Measurements from ENCODE around the gene LOC101059915.
A peak's percentile ranks its signal among the peaks of the same experiment; 100 is the strongest.
"Not testable (repeated sequence)": the region's sequence is repeated elsewhere in the genome, so short reads cannot be mapped to it uniquely, and the experiment has no call there.

Gene LOC101059915

DNA sequence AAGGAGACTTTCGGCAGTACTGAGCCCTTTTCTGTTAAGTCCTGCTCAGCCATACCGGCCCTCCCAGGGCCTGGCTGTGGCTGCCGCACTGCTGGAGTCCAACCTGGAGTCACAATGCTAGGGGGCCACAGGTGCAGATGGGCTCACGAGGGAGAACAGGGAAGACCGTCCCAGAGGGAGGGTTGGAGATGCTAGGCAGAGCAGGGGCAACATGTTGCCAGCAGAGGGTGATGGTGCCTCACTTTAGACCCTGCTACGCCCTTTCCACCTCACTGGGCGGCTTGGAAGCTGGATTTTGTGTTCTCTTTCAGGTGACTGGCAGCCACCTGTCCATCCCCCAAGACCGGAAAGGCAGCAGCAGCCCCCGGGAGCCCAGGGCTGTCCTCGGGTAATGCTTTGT, 2.6 kb downstream of the LOC101059915 start:
- intact Hi-C loops (cut with DNase I); H3K27me3 ChIP-seq (ENCODE audit: low read depth); DNase-seq; H3K27ac ChIP-seq; H3K36me3 ChIP-seq; H3K9me3 ChIP-seq; H3K4me3 ChIP-seq; H3K4me1 ChIP-seq: not testable (repeated sequence)
- TF ChIP-seq, protein P1, sequence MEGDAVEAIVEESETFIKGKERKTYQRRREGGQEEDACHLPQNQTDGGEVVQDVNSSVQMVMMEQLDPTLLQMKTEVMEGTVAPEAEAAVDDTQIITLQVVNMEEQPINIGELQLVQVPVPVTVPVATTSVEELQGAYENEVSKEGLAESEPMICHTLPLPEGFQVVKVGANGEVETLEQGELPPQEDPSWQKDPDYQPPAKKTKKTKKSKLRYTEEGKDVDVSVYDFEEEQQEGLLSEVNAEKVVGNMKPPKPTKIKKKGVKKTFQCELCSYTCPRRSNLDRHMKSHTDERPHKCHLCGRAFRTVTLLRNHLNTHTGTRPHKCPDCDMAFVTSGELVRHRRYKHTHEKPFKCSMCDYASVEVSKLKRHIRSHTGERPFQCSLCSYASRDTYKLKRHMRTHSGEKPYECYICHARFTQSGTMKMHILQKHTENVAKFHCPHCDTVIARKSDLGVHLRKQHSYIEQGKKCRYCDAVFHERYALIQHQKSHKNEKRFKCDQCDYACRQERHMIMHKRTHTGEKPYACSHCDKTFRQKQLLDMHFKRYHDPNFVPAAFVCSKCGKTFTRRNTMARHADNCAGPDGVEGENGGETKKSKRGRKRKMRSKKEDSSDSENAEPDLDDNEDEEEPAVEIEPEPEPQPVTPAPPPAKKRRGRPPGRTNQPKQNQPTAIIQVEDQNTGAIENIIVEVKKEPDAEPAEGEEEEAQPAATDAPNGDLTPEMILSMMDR (IDR thresholded peaks at IDR 0.05) = peak; percentile 47
- peak; percentile 69 to 85 for ATAC-seq

DNA sequence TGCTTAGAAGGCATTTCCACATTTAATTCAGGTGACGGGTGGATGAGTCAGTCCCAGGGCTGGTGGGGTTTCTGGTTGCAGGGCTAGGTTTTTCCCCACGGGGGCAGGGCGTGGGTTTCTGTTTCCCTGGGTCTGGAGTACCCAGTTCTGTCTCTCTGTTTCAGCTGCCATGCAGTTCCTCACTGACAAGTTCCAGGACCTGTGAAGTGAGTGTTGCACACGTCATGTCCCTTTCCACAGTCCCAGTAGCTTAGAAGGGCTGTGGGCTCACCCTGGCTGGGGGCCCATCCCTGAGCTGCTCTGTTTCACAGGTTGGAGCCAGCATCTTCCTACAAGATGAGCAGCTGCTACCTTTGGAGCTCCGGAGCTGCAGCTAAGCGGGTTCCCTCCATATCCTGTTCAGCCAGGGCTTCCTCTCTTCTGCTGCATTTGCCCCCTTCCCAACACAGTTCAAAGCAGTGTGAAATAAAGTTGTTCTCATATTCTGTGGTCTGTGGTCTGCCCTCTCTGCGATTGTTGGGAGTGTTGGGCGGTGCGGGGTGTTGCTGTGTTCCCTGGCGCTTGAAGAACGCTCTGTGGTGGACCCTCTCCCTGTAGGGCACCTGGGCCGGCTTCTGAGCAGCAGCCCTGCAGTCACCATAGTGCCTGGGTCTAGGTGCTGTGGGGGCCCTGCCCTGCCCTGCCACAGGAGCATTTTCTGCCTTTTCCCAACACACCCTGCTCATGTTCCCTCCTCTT, 3.9 kb downstream of the LOC101059915 start:
- no peak for ATAC-seq
- H3K4me1 ChIP-seq = no peaks in the 10 kb centered on the region

DNA sequence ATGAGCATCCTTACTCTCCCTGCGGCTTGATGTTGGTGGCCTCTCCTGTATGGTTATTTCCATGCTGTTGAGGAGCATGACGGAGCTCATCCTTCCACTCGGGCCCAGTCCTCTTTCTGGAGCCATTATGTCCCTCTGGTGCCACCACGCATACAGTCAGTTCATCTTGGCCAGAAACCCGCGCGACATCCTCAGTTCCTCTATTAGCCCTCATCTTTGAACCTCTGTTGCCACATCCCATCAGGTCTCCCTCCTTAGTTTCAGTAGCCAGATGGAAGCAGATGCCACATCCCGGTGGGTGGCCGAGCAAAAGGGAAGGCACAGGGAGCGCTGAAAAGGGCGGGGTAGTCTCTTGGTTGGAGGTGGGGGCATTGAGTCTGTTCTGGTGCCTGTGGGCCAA, 4.6 kb downstream of the LOC101059915 start:
- TF ChIP-seq, protein P1 (IDR thresholded peaks at IDR 0.05) = no peak
- Histone ChIP-seq H3K27me3 (ENCODE audit: low read depth) (no peaks in the 10 kb centered on the region), H3K36me3 (no peaks in the 10 kb centered on the region), H3K9me3 (no peaks in the 10 kb centered on the region), H3K4me3 (no peak overlapping the region), H3K4me1 (no peaks in the 10 kb centered on the region), H3K27ac (no peak overlapping the region)
- ATAC-seq = no peak
- no peak for DNase-seq
- intact Hi-C loops (cut with DNase I) = no loop called here

More for the DNA sequence above, 3.9 kb downstream of the LOC101059915 start:
- H3K9me3 ChIP-seq = no peaks in the 10 kb centered on the region
- intact Hi-C loops (cut with DNase I) = no loop called here
- TF ChIP-seq, protein P1 (IDR thresholded peaks at IDR 0.05) = no peak
- H3K27ac ChIP-seq = no peak overlapping the region
- no peaks in the 10 kb centered on the region for H3K36me3 ChIP-seq
- H3K27me3 ChIP-seq (ENCODE audit: low read depth) = no peaks in the 10 kb centered on the region
- no peak for DNase-seq
- no peak overlapping the region for H3K4me3 ChIP-seq

DNA sequence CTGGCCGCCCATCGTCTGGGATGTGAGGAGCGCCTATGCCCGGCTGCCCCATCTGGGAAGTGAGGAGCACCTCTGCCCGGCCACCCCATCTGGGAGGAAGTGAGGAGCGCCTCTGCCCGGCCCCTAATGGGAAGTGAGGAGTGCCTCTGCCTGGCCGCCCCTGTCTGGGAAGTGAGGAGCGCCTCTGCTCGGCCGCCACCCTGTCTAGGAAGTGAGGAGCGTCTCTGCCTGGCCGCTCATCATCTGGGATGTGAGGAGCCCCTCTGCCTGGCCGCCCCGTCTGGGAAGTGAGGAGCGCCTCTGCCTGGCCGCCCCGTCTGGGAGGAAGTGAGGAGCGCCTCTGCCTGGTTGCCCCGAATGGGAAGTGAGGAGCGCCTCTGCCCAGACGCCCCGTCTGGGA, 8.3 kb downstream of the LOC101059915 start:
- H3K36me3 ChIP-seq; H3K27ac ChIP-seq; ATAC-seq; H3K9me3 ChIP-seq; H3K4me1 ChIP-seq; H3K27me3 ChIP-seq (ENCODE audit: low read depth); DNase-seq; intact Hi-C loops (cut with DNase I); H3K4me3 ChIP-seq: not testable (repeated sequence)

DNA sequence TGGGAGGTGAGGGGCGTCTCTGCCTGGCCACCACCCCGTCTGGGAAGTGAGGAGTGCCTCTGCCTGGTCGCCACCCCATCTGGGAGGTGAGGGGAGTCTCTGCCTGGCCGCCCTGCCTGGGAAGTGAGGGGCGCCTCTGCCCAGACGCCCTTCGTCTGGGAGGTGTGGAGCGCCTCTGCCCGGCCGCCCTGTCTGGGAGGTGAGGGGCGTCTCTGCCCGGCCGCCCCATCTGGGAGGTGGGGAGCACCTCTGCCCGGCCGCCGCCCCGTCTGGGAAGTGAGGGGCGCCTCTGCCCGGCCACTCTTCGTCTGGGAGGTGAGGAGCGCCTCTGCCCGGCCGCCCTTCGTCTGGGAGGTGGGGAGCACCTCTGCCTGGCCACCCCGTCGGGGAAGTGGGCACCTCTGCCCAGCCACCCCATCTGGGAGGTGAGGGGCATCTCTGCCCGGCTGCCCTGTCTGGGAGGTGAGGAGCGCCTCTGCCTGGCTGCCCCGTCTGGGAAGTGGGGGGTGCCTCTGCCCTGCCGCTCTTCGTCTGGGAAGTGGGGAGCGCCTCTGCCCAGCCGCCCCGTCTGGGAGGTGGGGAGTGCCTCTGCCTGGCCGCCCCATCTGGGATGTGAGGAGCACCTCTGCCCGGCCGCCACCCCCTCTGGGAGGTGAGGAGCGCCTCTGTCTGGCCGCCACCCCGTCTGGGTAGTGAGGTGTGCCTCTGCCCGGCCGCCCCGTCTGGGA, 8.9 kb downstream of the LOC101059915 start:
- intact Hi-C loops (cut with DNase I); H3K36me3 ChIP-seq; H3K4me1 ChIP-seq; DNase-seq; H3K9me3 ChIP-seq; H3K4me3 ChIP-seq; H3K27ac ChIP-seq; H3K27me3 ChIP-seq (ENCODE audit: low read depth); ATAC-seq: not testable (repeated sequence)

DNA sequence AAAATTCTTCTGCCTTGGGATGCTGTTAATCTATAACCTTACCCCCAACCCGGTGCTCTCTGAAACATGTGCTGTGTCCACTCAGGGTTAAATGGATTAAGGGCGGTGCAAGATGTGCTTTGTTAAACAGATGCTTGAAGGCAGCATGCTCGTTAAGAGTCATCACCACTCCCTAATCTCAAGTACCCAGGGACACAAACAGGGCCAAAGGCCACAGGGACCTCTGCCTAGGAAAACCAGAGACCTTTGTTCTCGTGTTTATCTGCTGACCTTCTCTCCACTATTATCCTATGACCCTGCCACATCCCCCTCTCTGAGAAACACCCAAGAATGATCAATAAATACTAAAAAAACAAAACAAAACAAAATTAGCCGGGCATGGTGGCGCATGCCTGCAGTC, 9.8 kb downstream of the LOC101059915 start:
- H3K36me3 ChIP-seq; H3K4me3 ChIP-seq; H3K4me1 ChIP-seq; H3K27me3 ChIP-seq (ENCODE audit: low read depth); H3K27ac ChIP-seq; DNase-seq; ATAC-seq; H3K9me3 ChIP-seq; intact Hi-C loops (cut with DNase I): not testable (repeated sequence)

DNA sequence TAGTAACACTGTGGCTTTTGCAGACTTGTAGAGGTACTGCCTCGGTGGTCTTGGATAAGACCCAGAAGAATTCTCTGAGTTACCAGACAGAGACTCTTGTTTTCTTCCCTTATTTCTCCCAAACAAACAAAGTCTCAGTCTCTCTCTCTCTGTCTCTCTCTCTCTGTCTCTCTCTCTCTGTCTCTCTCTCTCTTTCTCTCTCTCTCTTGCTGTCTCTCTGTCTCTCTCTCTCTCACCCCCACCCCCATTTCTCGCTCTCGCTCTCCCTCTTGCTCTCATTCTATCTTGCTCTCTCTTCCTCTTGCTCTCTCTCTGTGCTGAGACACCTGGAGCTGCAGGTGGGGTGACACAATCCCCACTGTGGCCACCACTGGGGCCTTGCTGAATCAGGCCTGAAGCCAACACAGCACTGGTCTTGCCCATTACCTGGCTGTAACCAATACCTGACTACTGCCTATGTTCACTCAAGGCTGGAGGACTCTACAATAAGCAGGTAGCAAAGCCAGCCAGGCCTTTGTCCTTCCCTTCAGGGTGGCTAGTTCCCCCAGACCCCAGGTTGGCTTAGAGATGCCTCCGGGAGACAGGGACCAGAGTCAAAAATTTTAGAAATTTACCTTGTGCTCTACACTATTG, 12.3 kb downstream of the LOC101059915 start:
- Histone ChIP-seq H3K27me3 (ENCODE audit: low read depth) (no peaks in the 10 kb centered on the region), H3K4me1 (no peaks in the 10 kb centered on the region), H3K9me3 (no peaks in the 10 kb centered on the region), H3K36me3 (no peaks in the 10 kb centered on the region), H3K27ac (no peak overlapping the region), H3K4me3 (no peak overlapping the region)
- intact Hi-C loops (cut with DNase I) = no loop called here
- TF ChIP-seq, protein P1 (IDR thresholded peaks at IDR 0.05) = no peak
- ATAC-seq = no peak
- DNase-seq = no peak

DNA sequence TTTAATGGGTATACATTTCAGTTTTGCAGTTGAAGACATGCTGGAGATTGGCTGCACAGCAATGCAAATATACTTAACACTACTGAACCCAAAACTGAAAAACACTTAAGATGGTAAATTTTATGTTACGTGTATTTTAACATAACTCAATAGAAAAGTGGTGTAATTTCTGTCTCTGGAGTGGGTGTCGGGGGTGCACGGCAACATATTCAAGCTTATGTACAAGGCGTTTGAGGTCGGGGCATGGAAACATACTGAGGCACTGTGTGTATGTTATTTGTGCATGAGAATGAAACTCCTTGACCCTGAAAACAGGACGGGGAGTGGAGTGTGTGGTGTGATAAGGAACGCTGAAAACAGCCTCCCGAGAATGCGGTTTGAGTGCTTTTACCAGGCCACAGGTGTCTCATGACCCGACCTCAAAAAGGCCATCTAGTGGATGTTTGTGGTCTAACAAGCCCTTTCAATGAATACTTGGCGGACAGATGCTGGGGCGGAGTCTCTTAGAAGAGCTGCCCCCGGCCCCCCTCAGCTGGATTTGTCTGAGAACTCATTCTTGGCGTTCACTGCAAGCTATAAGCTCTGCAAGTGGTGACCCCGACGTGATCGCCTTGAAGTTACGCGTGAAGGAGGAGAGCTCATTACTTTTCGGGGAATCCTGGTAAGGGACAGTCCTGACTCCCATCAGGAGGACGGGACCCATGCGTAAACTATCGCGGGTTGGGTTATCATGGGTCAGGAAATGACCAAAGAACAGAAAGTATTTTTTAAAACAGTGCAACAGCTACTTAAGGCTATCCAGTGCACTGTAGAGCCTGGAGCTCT, 29.5 kb downstream of the LOC101059915 start:
- H3K27ac ChIP-seq; H3K36me3 ChIP-seq; H3K9me3 ChIP-seq; DNase-seq; H3K27me3 ChIP-seq (ENCODE audit: low read depth); H3K4me1 ChIP-seq; intact Hi-C loops (cut with DNase I); H3K4me3 ChIP-seq: not testable (repeated sequence)
- peak; percentile 82 to 85 for ATAC-seq

All from lower lobe of right lung (tissue), 2 donors.